NCI-H1436 treated with DMSO at 0.1 percent for 48 hours (cell line): ENCODE measurements around the gene PID1.
"Not testable (repeated sequence)": the region's sequence is repeated elsewhere in the genome, so short reads cannot be mapped to it uniquely, and the experiment has no call there.

ENCODE experiments used
- DNase-seq: peaks from one replicate; lab custom pipeline; 2025; lab: John Stamatoyannopoulos, UW

PID1 gene

DNA sequence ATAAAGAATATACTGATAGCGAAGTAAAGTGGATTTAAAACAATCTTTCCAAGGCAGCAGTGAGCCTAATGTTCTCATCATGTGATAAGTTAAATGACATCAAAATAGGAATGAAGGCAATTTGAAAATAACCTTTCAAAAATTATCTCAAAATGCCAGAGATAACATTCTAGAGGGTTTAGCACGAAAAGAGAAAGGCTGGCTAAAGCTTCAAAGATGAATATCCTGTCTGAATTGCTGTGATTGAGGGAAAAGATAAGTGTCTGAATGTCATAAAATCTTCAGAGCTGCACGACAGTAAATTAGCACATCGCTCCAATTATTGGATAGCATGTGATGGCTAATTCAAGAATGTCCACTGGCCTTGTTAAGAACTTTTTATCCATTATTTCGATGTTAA lies 159.3 kb downstream of the PID1 start:
- DNase-seq: no peak

DNA sequence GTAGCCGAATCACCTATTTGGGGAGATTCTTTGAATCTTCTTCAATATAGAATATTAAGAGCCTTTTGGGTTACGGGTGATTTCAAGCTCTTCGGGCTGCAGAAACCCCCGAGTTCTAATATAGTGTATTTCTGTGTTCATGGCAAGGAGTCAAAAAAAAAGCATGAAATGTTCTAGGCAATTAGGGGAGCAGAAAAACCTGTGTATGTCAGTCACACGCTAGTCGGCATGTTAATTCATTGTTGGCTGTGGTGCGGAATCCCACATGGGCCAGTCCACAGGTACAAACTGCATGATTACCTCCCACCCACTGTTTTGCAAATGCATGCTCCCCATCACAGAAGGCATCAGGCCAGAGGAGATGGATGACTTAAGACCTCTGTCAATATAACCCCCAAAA lies 161.9 kb downstream of the PID1 start:
- no peak for DNase-seq

DNA sequence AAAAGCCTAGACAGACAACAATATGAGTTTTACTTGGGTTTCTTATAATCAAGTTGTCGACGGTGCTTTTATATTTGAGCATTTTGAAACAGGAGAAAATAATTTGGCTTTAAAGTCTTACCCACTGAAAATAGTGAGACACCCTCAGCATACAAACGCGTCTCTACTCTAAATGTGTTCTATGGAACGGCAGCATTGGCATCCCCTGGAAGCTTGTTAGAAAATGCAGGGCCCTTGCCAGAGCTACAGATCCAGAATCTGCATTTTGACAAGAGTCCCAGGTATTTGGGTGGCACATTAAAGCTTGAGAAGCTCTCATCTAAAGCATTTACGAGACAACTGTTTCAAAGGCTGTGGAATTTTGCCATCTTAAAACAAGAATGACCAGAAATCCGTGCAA lies 163.5 kb downstream of the PID1 start:
- no peak for DNase-seq

DNA sequence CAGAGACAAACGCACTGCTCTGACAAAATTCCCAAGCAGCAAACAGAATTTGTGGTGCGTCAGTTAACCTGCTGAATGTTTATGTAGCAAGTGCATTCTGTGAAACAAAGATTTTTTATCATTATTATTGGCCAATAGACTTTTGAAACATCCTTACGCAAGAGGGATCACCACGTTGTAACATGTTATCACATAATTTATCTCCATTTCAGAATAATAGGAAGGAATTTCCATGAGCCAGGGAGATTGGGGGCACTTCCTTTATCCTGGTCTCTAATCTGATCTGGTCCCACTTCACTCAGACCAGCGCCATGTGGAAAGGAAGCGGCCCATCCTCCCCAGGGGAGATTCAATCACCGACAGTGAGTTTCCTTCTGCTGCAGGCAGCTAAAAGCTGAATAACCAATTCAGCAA lies 166.1 kb downstream of the PID1 start:
- no peak for DNase-seq

DNA sequence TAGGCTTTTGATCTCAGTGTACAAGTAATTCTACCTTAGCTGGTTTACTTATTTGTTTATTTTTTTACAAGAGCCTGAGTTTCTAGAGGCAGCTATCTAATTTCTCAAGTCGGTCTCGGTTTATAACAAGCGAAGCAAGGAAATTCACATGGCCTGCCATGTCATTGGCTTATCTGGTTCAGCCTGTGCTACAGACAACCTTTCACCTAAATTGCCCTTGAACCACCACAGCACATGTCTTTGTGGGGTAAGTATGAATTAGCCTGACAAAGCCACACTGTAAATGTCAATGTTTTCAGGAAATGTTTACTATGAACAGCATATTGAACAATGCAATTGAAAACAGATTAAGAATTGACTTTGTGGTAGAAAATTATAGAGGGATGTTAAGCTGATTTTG lies 167.1 kb downstream of the PID1 start:
- no peak for DNase-seq

DNA sequence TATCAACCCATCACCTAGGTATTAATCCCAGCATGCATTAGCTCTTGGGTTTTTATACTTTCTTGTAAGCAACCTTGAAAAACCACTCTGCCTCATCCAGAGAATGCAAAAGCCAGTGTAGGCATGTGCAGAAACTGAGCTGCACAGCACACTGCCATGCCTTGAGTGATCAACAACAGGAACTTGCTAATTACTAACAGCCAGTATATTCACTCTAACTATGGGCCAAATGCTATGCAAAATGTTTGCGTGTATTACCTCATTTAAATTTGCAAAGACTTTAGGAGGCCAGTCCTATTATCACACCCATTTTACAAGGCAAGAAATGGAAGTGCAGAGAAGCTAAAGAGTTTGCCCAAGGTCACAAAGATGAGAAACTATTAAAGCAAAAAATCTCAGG lies 169.8 kb downstream of the PID1 start:
- no peak for DNase-seq

DNA sequence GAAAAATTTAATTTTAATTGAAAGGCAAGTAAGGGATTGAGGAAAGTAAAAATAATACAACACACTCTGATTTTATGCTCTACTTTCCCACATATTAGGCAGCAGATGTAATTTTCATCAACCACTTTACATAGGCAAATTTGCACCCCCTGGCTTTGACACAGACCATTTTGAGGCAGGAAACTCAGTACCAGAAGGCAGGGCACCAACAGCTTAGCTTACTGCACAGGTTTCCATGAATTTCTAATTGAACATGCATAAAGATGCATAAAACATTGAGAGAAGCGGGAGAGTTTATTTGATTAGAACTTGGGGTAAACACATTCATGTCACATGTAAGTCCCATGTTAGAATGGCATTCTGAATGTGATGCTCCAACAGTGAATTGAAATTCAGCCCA lies 171.9 kb downstream of the PID1 start:
- no peak for DNase-seq

DNA sequence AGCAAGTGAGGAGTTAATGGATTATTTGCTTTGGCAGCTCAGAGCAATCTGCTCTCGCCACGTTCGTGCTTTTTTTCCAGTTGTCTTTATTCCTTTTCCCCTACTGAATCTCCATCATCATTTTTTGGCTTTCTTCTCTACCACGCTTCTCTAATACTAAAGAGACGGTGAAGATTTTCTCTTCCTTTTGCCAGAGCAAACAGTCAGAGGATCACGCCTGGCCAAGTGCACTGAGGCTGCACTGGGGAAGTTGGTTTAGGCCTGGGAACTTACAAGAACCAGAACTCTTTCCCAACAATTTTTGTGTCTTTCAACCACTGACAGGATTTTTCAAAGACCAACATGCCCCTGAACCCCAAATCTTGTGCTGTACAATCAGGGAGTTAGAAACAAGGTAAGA lies 172.3 kb downstream of the PID1 start:
- DNase-seq: no peak

DNA sequence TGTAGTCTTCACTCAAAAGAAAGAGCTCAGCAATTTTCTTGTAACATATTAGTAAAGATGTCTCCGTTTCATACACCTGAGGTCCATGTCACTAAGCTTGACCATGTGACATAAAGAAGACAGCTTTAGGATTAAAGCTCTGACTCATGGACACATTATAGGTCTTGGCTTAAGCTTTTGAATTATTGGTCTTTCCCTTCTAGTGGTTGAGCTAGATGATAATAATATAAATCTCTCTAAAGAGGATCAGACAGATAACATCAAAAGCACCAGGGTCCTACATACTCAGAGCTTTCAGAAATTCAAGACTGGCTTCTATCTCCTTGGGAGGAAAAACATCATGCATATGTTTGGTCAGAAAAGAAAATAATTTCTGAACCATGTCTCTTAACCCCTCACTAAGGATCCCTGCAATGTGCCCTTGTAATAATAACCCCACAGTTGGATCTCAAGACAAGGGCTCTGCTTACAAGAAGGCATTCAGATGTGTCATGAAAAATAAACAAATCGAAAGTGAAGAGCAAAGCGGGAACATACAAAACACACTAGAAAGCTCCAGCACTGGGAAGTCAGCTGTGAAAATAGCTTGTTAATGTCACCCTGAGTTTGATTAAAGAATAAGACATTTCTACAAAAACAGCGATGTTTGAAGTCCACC lies 174.5 kb downstream of the PID1 start:
- no peak for DNase-seq

DNA sequence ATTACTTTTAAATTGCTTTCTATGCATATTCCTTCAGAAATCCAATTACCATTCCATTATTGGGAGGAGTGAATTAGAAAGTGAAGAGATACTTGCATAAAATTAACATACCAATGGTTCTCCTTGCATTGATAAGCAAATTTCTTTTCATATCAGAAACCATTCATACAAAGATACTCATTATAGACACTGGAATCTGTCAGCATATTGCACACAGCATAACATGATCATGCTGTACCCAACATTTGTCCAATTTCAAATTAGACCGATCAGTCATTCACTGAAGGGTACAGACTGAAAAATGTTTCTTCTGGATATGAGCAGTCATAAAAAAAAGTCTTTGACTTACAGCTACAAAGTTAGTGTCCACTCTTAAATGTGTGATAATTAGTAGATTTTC lies 175.6 kb downstream of the PID1 start:
- DNase-seq: no peak

DNA sequence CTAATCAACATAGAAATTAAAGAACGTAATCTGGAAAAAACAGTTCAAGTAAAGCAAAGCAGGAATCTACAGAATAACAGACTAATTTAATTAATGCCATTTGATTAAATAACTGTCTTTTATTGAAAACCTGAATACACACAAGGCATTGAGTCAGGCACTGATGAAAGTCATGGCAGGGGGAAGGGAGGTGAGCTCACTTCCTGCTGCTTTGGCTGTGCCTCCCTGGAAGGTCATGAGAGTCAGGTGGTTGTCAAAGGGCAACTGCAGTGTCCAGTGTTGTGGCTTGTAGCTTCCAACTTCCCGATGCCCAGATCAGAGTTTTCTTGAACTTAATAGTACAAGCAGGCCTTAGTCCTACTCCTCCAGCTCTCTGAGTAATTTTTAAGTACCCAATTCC lies 180.9 kb downstream of the PID1 start:
- DNase-seq: no peak

DNA sequence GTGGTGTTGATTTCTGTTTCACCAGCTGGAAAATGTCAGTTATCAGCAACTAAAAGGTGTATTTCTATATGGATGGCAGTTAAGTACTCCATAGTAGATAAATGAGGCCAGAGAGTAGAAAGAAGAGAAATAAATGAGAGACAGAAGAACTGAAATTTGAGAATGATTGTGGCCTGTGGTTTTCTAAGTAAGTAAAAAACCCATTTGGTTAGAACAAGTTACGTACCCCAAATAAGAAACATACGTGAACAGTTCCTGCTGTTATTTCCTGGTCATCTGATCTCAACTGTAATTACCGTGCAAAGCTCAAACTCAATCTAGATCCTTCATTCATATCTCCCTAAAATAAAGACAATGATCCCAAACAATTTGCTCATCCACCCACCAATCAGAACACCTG lies 181.3 kb downstream of the PID1 start:
- peak; percentile 21 for DNase-seq

DNA sequence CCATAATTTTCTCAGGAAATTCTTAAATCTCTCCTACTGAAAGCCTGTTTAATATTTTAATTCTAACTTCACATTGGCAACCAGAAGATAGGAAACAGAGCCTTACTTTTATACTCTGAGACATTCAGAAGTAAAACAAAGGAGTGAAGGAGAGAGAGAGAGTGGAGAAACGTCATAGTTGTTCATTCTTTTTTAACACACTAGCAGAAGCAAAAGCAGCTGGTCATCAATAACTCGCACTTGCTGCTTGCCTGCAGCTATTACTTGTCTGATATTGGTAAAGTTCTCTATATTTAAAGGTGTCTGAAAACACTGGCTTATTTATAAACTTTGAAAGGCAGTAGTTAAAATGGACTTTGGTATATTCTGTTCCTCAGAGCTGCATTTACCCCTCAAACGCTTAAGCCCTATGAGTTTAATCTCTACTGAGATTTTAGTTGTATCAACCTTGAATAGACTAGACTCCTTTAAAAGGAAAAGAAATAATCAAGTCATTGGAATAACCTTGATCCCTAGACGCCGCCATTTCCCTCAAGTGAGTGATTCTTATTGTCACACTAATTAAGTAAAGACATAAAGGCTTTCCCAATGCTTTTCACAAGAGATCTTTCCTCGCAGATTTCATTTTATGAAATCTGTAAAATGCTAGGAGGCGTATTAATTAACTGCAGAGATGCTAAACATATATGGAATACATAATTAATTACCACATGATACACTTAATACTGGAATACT lies 182.0 kb downstream of the PID1 start:
- DNase-seq: no peak

DNA sequence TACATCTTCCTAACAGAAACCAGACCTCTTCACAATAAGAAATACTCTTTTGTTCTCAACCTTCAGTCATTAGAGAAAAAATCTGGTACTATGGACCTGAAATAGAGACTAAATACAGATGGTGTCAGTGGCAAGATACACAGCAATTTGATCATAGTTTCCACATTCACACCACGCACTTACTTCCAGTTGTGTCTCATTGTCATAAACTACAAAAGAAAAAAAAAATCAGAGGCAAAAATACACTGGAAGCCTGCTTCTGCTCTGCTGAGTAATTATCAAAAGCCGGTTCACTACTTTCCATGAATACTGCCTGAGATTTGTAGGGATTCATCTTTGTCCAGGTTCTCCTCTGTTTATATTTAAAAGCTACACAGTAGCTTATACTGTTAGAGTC lies 182.6 kb downstream of the PID1 start:
- DNase-seq: no peak

DNA sequence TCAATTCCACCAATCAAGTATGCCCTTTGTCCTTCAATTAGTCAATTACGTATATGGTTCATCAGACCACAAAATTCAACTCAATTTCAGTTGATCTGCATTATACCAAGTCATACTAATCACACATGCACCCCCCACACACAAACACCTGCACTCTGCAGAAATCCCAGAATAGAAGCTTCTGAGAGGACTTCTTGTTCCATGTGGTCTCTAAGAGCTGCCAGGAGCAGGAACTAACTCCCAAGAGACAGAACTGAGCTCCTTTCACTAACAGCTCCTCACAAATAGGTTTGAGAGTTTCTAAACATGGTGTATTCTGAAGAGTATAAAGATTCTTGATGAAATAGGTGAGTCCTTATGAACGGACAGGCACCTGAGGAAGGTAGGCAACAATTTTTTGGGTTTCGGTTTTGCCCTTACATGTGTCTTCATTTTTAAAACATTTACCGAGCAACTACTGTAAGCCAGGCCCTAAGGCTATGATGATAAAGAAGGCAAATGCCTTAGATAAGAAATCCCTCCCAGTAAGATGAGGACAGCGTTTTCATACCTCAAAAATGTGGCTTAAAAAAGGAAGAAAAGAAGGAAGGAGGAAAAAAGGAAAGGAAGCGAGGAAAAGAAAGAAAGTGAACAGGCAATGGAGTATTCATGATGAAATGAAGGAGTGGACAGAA lies 183.1 kb downstream of the PID1 start:
- no peak for DNase-seq

DNA sequence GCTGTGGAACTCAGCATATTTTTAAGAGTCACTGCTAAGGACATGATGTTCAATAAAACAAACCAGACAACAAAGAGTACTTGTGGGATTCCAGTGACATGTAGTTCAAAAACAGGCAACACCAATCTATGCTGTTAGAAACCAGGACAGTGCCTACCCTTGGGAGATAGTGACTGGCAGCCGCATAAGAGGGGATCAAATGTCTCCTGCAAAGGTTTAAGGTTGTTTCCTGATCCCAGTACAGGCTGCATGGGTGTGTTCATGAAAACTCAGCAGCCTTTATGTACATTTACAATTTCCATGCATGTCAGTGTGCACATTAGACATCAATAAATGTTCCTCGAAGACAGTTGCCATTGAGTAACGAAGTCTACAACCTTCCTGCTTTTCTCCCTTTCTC lies 183.8 kb downstream of the PID1 start:
- DNase-seq: no peak

DNA sequence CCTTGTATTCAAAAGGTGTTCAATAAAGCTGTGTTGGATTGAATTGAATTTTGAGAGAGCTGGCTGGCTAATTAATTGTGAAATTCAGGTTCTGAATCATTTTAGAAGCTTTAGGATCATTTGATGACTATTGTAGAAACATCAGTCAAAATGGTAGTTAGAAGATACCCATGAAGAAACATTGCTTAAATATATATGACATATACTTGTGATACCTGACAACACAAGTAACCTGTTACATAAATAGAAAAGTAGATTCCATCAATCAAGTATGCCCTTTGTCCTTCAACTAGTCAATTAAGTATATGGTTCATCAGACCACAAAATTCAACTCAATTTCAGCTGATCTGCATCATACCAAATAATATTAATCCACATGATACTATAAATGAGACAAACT lies 185.6 kb downstream of the PID1 start:
- no peak for DNase-seq

DNA sequence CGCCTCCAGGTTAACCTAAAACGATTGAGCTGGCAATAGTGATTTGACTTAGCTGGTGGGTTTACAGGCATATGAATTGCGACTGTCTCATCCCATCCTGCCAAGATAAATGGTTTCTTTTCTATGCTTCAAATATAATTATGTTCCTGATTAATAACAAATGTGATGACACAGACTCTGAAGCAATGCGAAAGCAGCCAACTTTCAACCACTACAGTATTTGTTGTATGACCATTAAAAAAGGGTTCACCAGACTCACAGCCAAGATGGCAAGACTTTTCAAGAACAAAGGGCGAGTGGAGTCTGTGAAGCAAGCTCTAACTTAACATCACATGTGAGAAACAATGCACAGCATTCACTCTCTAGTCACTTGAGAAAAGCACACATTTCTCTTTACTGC lies 186.6 kb downstream of the PID1 start:
- DNase-seq: no peak

DNA sequence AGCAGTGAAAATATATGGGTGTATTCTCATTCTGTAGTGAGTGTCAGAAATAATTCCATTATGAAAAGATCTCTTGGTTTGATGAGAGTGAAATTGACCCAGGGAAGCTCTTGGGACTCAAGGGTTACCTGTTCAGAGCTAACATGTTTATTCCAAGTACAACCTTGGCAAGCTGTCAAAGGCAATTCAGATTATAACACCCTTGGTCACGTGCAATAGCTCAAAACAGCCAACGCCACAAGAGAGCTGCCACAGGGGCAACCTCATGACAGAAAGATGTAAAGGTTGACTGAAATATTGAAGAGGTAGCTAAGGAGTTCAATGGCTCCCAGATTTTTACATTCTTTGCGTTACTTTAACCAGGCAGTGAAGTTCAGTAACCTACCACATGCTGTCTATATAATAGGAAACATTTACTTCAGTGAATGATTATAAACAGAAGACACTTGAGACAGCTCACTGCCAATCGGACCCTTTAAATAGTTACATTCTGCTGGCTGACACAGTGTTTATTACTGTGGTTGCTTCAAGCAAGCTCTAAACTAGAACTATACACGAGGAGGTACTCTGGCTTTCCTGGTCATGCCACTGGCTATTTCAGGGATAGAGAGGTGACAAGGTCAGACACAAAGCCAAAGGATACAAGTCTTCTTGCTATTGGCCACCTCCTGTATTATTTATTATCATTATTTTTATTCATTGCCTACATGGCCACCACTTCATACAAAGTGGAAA lies 187.3 kb downstream of the PID1 start:
- DNase-seq: peak; percentile 59

DNA sequence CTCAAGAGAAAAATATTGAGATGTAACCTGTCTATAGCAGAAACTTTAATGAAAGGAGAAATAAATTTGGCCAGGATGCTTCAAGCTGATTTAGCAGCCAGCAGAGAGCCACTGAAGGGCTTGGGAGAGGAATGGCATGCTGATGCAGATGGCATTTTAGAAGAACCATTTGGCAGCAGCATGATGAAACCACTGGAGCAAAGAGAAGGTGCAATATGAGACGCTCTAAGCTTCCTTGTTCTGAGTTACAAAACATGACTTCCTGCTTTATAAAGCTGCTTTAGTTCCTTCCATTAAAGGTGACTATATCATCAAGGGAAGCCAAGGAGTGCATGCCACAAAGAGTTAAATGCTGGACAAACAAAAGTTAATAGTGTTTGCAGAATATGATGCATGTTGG lies 189.7 kb downstream of the PID1 start:
- DNase-seq: no peak

DNA sequence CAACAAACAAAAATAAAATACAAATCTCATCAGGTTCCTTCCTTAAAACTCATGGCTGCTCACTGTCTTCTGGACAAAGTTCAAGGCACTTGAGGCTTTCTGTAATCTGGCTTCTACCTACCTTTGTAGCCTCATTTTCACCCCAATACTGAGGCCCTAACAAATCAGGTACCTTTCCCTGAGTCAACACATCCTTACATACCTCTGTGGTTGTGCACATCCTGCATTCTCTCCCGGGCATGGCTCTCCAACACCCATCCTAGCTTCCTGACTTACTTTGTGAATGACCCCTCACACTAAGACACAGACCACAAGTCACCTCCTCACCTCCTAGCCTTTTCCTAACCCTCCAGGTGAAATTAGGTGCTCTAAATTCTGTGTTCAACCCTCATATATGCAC lies 190.9 kb downstream of the PID1 start:
- DNase-seq: no peak

DNA sequence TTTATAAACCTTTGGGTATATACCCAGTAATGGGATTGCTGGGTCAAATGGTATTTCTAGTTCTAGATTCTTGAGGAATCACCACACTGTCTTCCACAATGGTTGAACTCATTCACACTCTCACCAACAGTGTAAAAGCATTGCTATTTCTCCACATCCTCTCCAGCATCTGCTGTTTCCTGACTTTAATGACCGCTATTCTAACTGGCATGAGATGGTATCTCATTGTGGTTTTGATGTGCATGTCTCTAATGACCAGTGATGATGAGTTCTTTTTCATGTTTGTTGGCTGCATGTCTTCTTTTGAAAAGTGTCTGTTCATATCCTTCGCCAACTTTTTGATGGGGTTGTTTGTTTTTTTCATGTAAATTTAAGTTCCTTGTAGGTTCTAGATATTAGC lies 194.2 kb downstream of the PID1 start:
- DNase-seq: not testable (repeated sequence)

DNA sequence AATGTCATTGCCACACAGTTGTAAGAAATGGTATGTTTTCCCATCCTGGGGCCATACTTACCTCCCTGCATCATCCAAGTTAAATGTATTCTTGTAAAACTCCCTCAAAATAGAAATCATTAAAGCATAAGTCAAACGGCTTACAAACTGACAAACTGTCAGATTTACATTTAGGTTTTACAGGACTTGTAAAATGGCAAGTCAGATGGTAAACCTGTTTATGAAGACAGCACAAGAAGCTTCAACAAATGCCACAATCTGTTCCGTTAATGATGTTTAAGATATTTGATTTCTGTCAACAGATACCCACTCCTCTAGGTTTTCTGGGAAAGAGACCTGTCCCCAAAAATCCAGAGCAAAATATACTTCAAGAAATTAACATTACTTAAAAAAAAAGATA lies 197.2 kb downstream of the PID1 start:
- no peak for DNase-seq
